ENCODE data around the gene TMEM143. TPM values are rescaled to one million over a fixed set of nuclear protein-coding genes. Genes with fewer than 3 reads are reported as not detected.

TMEM143 gene
- total RNA-seq, 1 experiment from 2014 or later = 3.3 TPM

- no peak for DNase-seq (ENCODE audit: low spot score)
Observed at GRCh38 chr19:48359123-48359522, 4.6 kb downstream of the TMEM143 start.

GRCh38 chr19:48355365-48355954, 8.3 kb downstream of the TMEM143 start:
- no peak for DNase-seq (ENCODE audit: low spot score)

GRCh38 chr19:48354332-48354992, 9.3 kb downstream of the TMEM143 start:
- peak; percentile 71 for DNase-seq (ENCODE audit: low spot score)

- DNase-seq (ENCODE audit: low spot score) = no peak
Observed at GRCh38 chr19:48353677-48354076, 10.1 kb downstream of the TMEM143 start.

GRCh38 chr19:48351341-48351752, 12.4 kb downstream of the TMEM143 start:
- peak; percentile 54 for DNase-seq (ENCODE audit: low spot score)

GRCh38 chr19:48350856-48351255, 12.9 kb downstream of the TMEM143 start:
- DNase-seq (ENCODE audit: low spot score) = no peak

GRCh38 chr19:48348737-48349136, 15.0 kb downstream of the TMEM143 start:
- no peak for DNase-seq (ENCODE audit: low spot score)

GRCh38 chr19:48348045-48348444, 15.7 kb downstream of the TMEM143 start:
- no peak for DNase-seq (ENCODE audit: low spot score)

- DNase-seq (ENCODE audit: low spot score) = no peak
Observed at GRCh38 chr19:48346191-48346590, 17.5 kb downstream of the TMEM143 start.

- DNase-seq (ENCODE audit: low spot score) = no peak
Observed at GRCh38 chr19:48344892-48345291, 18.8 kb downstream of the TMEM143 start.

- no peak for DNase-seq (ENCODE audit: low spot score)
Observed at GRCh38 chr19:48342841-48343540, 20.7 kb downstream of the TMEM143 start.

- no peak for DNase-seq (ENCODE audit: low spot score)
Observed at GRCh38 chr19:48342414-48342738, 21.4 kb downstream of the TMEM143 start.

- no peak for DNase-seq (ENCODE audit: low spot score)
Observed at GRCh38 chr19:48341515-48342413, 22.0 kb downstream of the TMEM143 start.

- DNase-seq (ENCODE audit: low spot score) = no peak
Observed at GRCh38 chr19:48340995-48341394, 22.7 kb downstream of the TMEM143 start.

- no peak for DNase-seq (ENCODE audit: low spot score)
Observed at GRCh38 chr19:48338802-48339503, 24.8 kb downstream of the TMEM143 start.

GRCh38 chr19:48338253-48338755, 25.4 kb downstream of the TMEM143 start:
- DNase-seq (ENCODE audit: low spot score) = no peak

- peak; percentile 57 for DNase-seq (ENCODE audit: low spot score)
Observed at GRCh38 chr19:48333467-48334384, 30.0 kb downstream of the TMEM143 start.

- DNase-seq (ENCODE audit: low spot score) = peak; percentile 90
Observed at GRCh38 chr19:48332662-48333466, 30.9 kb downstream of the TMEM143 start.

- no peak for DNase-seq (ENCODE audit: low spot score)
Observed at GRCh38 chr19:48332351-48332661, 31.4 kb downstream of the TMEM143 start.

Measured in H4 (cell line).